ENCODE data around the gene C3orf85. TPM values are rescaled to one million over a fixed set of nuclear protein-coding genes. Genes with fewer than 3 reads are reported as not detected.
A peak's percentile ranks its signal among the peaks of the same experiment; 100 is the strongest.

The C3orf85 gene
- not detected in 2 replicates for total RNA-seq (2014; rRNA removed; shearing (Covaris generic))

GRCh38 chr3:109136523-109136922, at the start of gene C3orf85:
TSS of gene C3orf85 (plus strand) at chr3:109136719. CDS start at chr3:109136848, 129 bp downstream.
- no peaks in the 10 kb centered on the region for H3K27me3 ChIP-seq (ENCODE audit: control insufficient read depth, insufficient read depth, low read length)
- no peak within 1 kb of the TSS for H3K4me3 ChIP-seq (ENCODE audit: insufficient read depth, low read depth, low read length)
- no peaks in the 10 kb centered on the region for H3K36me3 ChIP-seq (replicated peaks; ENCODE audit: control insufficient read depth, insufficient read depth, low read length)
- no peak for DNase-seq

- Histone ChIP-seq H3K36me3 (replicated peaks; ENCODE audit: control insufficient read depth, insufficient read depth, low read length) (no peaks in the 10 kb centered on the region), H3K27me3 (ENCODE audit: control insufficient read depth, insufficient read depth, low read length) (no peaks in the 10 kb centered on the region), H3K4me3 (ENCODE audit: insufficient read depth, low read depth, low read length) (no peak overlapping the region)
- DNase-seq = no peak
Observed at GRCh38 chr3:109089265-109089664, 47.3 kb upstream of the C3orf85 start.

- DNase-seq = no peak
- Histone ChIP-seq H3K27me3 (ENCODE audit: control insufficient read depth, insufficient read depth, low read length) (no peaks in the 10 kb centered on the region), H3K4me3 (ENCODE audit: insufficient read depth, low read depth, low read length) (no peak overlapping the region), H3K36me3 (replicated peaks; ENCODE audit: control insufficient read depth, insufficient read depth, low read length) (no peaks in the 10 kb centered on the region)
Observed at GRCh38 chr3:109091846-109092245, 44.7 kb upstream of the C3orf85 start.

DNA sequence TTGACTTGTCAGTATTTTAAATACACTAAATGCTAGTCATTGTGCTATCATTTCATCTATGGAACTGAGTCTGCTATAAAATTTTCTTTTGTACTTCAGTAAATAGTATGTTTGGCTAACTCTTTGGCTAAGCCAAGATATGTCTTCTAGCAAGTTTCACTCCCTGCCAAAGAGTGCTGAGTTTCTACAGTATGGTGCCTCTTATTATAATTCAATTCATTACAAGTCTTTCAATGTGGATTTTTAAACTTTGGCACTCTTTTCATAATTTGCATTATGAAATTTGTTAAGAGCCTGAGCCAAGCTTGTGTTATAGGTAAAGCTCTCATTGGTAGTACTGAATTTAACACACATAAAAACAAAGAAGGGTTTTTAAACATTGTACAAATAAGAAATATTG, 43.0 kb upstream of the C3orf85 start:
- H3K4me3 ChIP-seq (ENCODE audit: insufficient read depth, low read depth, low read length) = no peak overlapping the region
- no peaks in the 10 kb centered on the region for H3K27me3 ChIP-seq (ENCODE audit: control insufficient read depth, insufficient read depth, low read length)
- no peaks in the 10 kb centered on the region for H3K36me3 ChIP-seq (replicated peaks; ENCODE audit: control insufficient read depth, insufficient read depth, low read length)
- DNase-seq = no peak

DNA sequence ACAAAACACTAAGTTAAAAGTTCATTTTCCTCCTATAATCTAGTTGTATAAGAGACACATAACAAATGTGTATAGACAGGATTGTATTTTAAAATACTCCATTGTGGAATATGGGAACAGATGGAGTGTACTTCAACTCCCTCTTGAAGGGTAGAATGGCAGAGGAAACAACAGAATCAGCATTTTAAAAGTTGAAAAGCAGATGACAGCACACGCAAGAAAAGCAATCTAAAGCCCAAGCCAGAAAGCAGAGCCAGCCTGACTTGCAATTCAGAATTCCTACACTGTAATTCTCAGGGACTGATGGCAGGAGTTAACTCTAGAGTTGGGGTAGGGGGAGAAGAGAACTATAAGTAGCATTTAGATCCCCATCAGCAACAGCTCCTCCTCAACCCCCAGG, 41.4 kb upstream of the C3orf85 start:
- DNase-seq = no peak
- Histone ChIP-seq H3K4me3 (ENCODE audit: insufficient read depth, low read depth, low read length) (no peak overlapping the region), H3K27me3 (ENCODE audit: control insufficient read depth, insufficient read depth, low read length) (no peaks in the 10 kb centered on the region), H3K36me3 (replicated peaks; ENCODE audit: control insufficient read depth, insufficient read depth, low read length) (no peaks in the 10 kb centered on the region)

DNA sequence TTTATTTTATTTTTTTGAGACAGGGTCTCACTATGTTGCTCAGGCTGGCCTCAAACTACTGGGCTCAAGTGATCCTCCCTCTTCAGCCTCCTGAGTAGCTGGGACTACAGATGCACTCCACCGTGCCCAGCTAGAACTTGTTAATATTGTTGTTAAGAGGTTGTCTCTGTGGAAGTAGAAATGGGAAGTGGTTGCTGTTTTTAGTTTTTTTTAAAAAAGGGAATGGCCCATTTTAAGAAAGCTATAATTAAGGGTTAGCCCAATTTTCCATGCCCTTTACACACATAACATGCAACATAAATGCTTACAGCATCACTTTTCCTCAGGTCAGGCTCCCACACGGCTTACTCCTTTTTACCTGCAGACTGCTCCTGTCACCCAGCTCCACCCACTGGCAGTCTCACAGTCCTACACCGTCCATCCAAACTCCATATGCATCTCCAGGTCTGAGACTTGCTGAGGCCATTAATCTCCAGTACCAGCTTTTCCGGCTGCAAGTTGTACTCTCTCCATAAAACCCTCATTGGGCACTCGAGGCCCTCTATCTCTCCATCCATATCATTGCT, 38.4 kb upstream of the C3orf85 start:
- no peaks in the 10 kb centered on the region for H3K36me3 ChIP-seq (replicated peaks; ENCODE audit: control insufficient read depth, insufficient read depth, low read length)
- DNase-seq = peak; percentile 52
- H3K4me3 ChIP-seq (ENCODE audit: insufficient read depth, low read depth, low read length) = no peak overlapping the region
- no peaks in the 10 kb centered on the region for H3K27me3 ChIP-seq (ENCODE audit: control insufficient read depth, insufficient read depth, low read length)

DNA sequence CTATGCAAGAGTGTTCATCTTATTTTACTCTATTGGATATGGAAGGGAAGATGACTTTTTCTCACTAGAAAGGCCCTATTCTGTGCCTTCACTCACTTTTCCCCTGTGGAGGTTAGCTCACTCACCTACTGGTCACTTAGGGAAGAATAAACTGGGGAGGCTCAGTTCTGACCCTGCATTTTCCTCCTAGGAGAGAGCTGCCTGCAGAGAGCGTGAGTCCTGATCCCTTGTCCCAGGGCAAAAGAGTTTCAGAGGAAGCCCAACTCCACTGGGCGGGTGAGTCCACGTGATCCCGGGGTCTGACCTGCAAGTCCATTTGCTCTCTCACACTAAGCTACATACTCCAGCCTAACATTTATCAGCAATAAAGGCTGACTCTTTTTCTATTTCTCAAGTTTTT, 26.9 kb upstream of the C3orf85 start:
- no peak for DNase-seq
- Histone ChIP-seq H3K4me3 (ENCODE audit: insufficient read depth, low read depth, low read length) (no peak overlapping the region), H3K27me3 (ENCODE audit: control insufficient read depth, insufficient read depth, low read length) (no peaks in the 10 kb centered on the region), H3K36me3 (replicated peaks; ENCODE audit: control insufficient read depth, insufficient read depth, low read length) (no peaks in the 10 kb centered on the region)

DNA sequence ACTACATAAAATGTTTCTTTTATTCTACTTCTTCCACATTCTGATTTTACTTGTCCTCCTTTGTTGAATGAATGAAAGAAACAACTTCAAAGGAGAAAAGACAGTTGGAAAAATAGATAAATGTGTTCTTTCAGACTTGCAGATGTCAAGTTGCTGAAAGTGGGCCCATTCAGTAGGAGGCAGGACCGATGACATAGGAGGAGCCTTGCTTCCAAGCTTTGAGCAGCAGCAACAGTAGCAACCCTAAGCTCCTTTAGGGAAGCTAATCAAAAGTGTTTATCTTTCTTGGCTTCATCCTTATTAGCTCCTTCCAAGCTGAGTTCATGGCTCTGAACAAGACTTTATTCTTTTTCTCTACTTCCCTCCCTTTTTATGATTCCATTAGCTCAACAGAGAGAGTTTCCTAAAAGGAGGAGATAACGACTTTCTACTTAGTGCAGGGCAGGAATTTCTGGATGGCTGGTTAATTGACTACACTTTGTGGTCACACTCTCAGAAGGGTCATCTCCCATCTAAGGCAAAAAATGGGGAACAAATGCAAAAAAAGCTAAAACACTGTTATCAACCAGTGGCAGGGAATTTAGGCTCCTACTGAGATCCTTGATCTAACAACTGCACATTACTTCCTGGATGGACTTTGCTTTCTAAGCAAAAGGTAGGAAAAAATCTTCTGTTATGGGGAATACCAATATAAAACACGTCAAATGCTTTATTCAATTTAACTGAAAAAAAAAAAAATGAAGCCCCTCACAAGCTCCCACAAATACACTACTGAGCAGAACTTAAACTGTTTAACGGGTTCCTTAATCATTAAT, 23.4 kb upstream of the C3orf85 start:
- no peak for DNase-seq
- Histone ChIP-seq H3K27me3 (ENCODE audit: control insufficient read depth, insufficient read depth, low read length) (no peaks in the 10 kb centered on the region), H3K4me3 (ENCODE audit: insufficient read depth, low read depth, low read length) (no peak overlapping the region), H3K36me3 (replicated peaks; ENCODE audit: control insufficient read depth, insufficient read depth, low read length) (no peaks in the 10 kb centered on the region)

- no peak for DNase-seq
- Histone ChIP-seq H3K36me3 (replicated peaks; ENCODE audit: control insufficient read depth, insufficient read depth, low read length) (no peaks in the 10 kb centered on the region), H3K4me3 (ENCODE audit: insufficient read depth, low read depth, low read length) (no peak overlapping the region), H3K27me3 (ENCODE audit: control insufficient read depth, insufficient read depth, low read length) (no peaks in the 10 kb centered on the region)
Observed at GRCh38 chr3:109114746-109115145, 21.8 kb upstream of the C3orf85 start.

GRCh38 chr3:109115451-109115850, 21.1 kb upstream of the C3orf85 start:
- H3K4me3 ChIP-seq (ENCODE audit: insufficient read depth, low read depth, low read length) = no peak overlapping the region
- no peaks in the 10 kb centered on the region for H3K36me3 ChIP-seq (replicated peaks; ENCODE audit: control insufficient read depth, insufficient read depth, low read length)
- no peak for DNase-seq
- no peaks in the 10 kb centered on the region for H3K27me3 ChIP-seq (ENCODE audit: control insufficient read depth, insufficient read depth, low read length)

DNA sequence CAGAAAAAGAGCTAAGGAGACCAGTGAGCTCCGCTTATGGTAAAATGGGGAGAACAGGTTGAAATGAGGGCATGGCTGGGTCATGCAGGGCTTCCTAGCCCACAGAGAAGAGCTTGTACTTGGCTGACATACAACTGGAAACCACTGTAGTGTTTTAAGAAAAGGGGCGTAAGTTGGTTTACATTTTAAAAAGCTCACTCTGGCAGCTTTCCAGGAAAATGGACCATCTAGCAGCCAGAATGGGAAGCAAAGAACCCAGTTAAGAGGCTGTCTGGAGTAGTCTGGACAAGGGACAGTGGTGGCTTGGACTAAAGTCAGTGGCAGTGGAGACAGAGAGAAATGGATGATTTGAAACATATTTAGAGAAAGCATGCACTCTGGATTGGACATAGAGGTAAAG, 20.5 kb upstream of the C3orf85 start:
- H3K27me3 ChIP-seq (ENCODE audit: control insufficient read depth, insufficient read depth, low read length) = no peaks in the 10 kb centered on the region
- no peak for DNase-seq
- no peak overlapping the region for H3K4me3 ChIP-seq (ENCODE audit: insufficient read depth, low read depth, low read length)
- H3K36me3 ChIP-seq (replicated peaks; ENCODE audit: control insufficient read depth, insufficient read depth, low read length) = no peaks in the 10 kb centered on the region

- no peak for DNase-seq
- Histone ChIP-seq H3K27me3 (ENCODE audit: control insufficient read depth, insufficient read depth, low read length) (no peaks in the 10 kb centered on the region), H3K36me3 (replicated peaks; ENCODE audit: control insufficient read depth, insufficient read depth, low read length) (no peaks in the 10 kb centered on the region), H3K4me3 (ENCODE audit: insufficient read depth, low read depth, low read length) (no peak within 1 kb of the TSS)
Observed at GRCh38 chr3:109117939-109118338, 18.6 kb upstream of the C3orf85 start, which contains the start of gene MORC1. TSS of gene MORC1 (minus strand) at chr3:109118134. CDS start at chr3:109118059, 75 bp downstream.

DNA sequence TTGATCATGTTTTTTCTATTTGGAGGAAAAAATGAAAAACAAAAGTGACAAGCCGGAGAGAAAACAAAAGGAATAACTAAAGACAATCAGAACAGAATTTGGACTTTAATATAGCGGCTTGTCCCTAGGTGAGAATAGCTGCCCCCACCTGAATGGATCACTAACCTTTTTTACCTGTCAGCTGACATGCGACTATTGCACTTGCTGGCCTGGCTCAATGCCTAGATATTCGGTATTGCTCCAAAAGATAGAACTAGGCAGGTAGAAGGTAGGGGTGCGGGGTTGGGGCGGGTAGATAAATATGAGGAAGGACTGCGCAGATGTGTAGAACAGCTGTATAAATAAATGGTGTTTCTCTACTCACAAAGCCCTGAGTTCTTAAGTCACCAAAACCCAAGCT, 17.9 kb upstream of the C3orf85 start:
- Histone ChIP-seq H3K27me3 (ENCODE audit: control insufficient read depth, insufficient read depth, low read length) (no peaks in the 10 kb centered on the region), H3K4me3 (ENCODE audit: insufficient read depth, low read depth, low read length) (no peak overlapping the region), H3K36me3 (replicated peaks; ENCODE audit: control insufficient read depth, insufficient read depth, low read length) (no peaks in the 10 kb centered on the region)
- no peak for DNase-seq

DNA sequence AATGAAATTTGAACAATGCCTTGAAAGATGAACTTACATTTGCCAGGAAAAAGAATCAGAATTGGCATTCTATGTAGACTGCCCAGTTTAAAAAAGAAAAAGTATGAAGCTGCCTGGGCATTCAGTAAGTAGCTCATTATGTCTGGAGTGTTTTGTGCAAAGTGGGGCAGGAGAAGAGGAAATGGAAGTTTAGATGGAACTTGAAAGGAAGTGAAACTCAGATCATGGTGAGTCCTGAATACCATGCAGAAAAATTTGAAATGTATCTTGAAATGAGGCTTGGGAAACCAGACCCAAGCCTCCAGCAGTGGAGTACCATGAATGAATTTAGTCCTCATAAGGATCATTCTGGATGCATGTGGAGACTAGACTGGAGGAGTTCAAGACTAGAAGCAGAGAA, 13.8 kb upstream of the C3orf85 start:
- DNase-seq = no peak
- Histone ChIP-seq H3K27me3 (ENCODE audit: control insufficient read depth, insufficient read depth, low read length) (no peaks in the 10 kb centered on the region), H3K36me3 (replicated peaks; ENCODE audit: control insufficient read depth, insufficient read depth, low read length) (no peaks in the 10 kb centered on the region), H3K4me3 (ENCODE audit: insufficient read depth, low read depth, low read length) (no peak overlapping the region)

DNA sequence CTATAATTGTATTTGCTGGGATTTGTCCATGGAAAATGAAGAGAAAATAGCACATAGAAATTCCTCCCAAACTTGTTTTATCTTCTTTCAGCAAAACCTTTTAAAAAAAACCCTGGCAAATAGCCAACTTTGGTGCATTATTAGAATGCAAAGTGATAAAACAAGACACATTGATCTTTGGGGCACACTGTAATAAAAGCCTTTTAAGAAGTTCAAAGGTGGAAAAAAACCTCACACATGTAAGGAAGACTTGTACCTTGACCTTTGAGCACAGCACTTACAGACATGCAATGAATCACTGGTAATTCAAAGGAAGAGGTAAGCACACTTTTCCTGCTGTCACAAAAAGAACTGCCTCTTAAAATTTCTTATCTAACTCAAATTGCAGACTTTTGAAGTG, 10.6 kb upstream of the C3orf85 start:
- no peaks in the 10 kb centered on the region for H3K27me3 ChIP-seq (ENCODE audit: control insufficient read depth, insufficient read depth, low read length)
- DNase-seq = no peak
- no peaks in the 10 kb centered on the region for H3K36me3 ChIP-seq (replicated peaks; ENCODE audit: control insufficient read depth, insufficient read depth, low read length)

More for the DNA sequence above, 10.6 kb upstream of the C3orf85 start:
- H3K4me3 ChIP-seq (ENCODE audit: insufficient read depth, low read depth, low read length) = no peak overlapping the region

Measured in H7 (cell line).